K562 (cell line): ENCODE results near the gene DCTN2. TPM values are rescaled to one million over a fixed set of nuclear protein-coding genes. Genes with fewer than 3 reads are reported as not detected.

Experiments
- ATAC-seq: fragments of 200-7000 bp; cut with Tn5 transposase; 3 replicates; pipeline ENCODE4 v1.9.1; 2020; ENCODE audit warnings: moderate library complexity
- BruUV-seq: library from RNA; stranded (reverse); fragments of 400-500 nt; replicated peaks from 2 replicates; lab custom pipeline; 2021; lab: Mats Ljungman, UMichigan
- CTCF ChIA-PET: fragments of 300-600 bp; formaldehyde crosslinking; extraction: SDS; loops from one replicate; lab custom pipeline; 2021; ENCODE audit warnings: low intra/inter-chr PET ratio; lab: Yijun Ruan, JAX
- POLR2A ChIA-PET: fragments of 300-600, 350-650 bp; sonication (Branson Sonifier 250); formaldehyde crosslinking; extraction: SDS; loops from one replicate; lab custom pipeline; 2021; ENCODE audit warnings: antibody characterized with exemption, inconsistent platforms; lab: Yijun Ruan, JAX
- DNase-seq, 4 experiments: peaks; one replicate each; pipeline versions ENCODE4 v3.0.0 to v3.0.0-alpha.2; 2011 to 2018; ENCODE audit warnings: low spot score in 3 of 4, mixed read lengths in 3 of 4; ENCODE audit errors: extremely low read depth in 1 of 4
- FAIRE-seq: peaks from 2 replicates; lab custom pipeline; 2011; peaks lifted over from hg19 to GRCh38; lab: Jason Lieb, UNC
- H2AFZ ChIP-seq: 2 replicates; pipeline ENCODE4 v1.6.0; 2011; ENCODE audit warnings: low read depth, low read length, control low read depth, inconsistent platforms
- H3K27ac ChIP-seq: fragments of 200-600 bp; 3 replicates; pipeline ENCODE4 v1.8.0; 2011; ENCODE audit warnings: low read depth, mild to moderate bottlenecking, control low read depth, inconsistent platforms, low read length, moderate library complexity, mixed read lengths; ENCODE audit errors: extremely low read depth
- H3K27me3 ChIP-seq, 2 experiments: fragments of 300-600 bp in 1 of 2; 2 replicates in 1 of 2; 3 replicates in 1 of 2; pipeline versions ENCODE4 v1.6.0 to v1.8.0; 2011; ENCODE audit warnings: inconsistent platforms in 2 of 2, low read length in 2 of 2, mild to moderate bottlenecking in 1 of 2, mixed read lengths in 1 of 2, moderate library complexity in 1 of 2; ENCODE audit not compliant: control insufficient read depth in 2 of 2, insufficient read depth in 2 of 2
- H3K36me3 ChIP-seq: fragments of 300-600 bp; 3 replicates; pipeline ENCODE4 v1.8.0; 2011; ENCODE audit warnings: mild to moderate bottlenecking, low read length, inconsistent platforms; ENCODE audit not compliant: control insufficient read depth, insufficient read depth
- H3K4me1 ChIP-seq, 2 experiments: fragments of 200-600 bp in 1 of 2; replicated peaks in 1 of 2; 2 replicates in 1 of 2; 3 replicates in 1 of 2; pipeline versions ENCODE4 v1.5.1 to v1.8.0; 2011; ENCODE audit warnings: inconsistent platforms in 2 of 2, low read length in 2 of 2, mild to moderate bottlenecking in 1 of 2, mixed read lengths in 1 of 2, moderate library complexity in 1 of 2; ENCODE audit not compliant: control insufficient read depth in 2 of 2, insufficient read depth in 2 of 2
- H3K4me2 ChIP-seq: 2 replicates; pipeline ENCODE4 v1.6.1; 2011; ENCODE audit warnings: low read length, control low read depth, inconsistent platforms, mixed read lengths; ENCODE audit not compliant: insufficient read depth
- H3K4me3 ChIP-seq: fragments of 200-600 bp; sonication (generic), shearing (Covaris generic); 2 replicates; pipeline ENCODE4 v1.5.1; 2016; ENCODE audit warnings: control low read depth, inconsistent platforms
- H3K79me2 ChIP-seq: fragments of 200-600 bp; 3 replicates; pipeline ENCODE4 v1.8.0; 2011; ENCODE audit warnings: low read length, inconsistent platforms; ENCODE audit not compliant: control insufficient read depth, insufficient read depth
- H3K9ac ChIP-seq, 2 experiments: 2 replicates each; pipeline versions ENCODE4 v1.6.0 to v1.6.1; 2011; ENCODE audit warnings: low read depth in 2 of 2, low read length in 2 of 2, control low read depth in 1 of 2, inconsistent platforms in 1 of 2, mild to moderate bottlenecking in 1 of 2, mixed read lengths in 1 of 2; ENCODE audit not compliant: insufficient read depth in 1 of 2
- H3K9me1 ChIP-seq: one replicate; pipeline ENCODE4 v1.6.0; 2011; ENCODE audit warnings: inconsistent platforms, mild to moderate bottlenecking, low read length, moderate library complexity; ENCODE audit not compliant: control insufficient read depth, insufficient read depth
- H3K9me3 ChIP-seq: replicated peaks from 2 replicates; pipeline ENCODE4 v1.5.1; 2011; ENCODE audit warnings: low read depth, low read length, inconsistent platforms; ENCODE audit not compliant: control insufficient read depth, insufficient read depth
- H4K20me1 ChIP-seq: replicated peaks from 2 replicates; pipeline ENCODE4 v1.6.1; 2011; ENCODE audit warnings: low read length, inconsistent platforms, mixed read lengths; ENCODE audit not compliant: control insufficient read depth, insufficient read depth
- FOXP4 ChIP-seq: sonication (generic); formaldehyde crosslinking; IDR thresholded peaks from 2 replicates; pipeline ENCODE4 v1.8.0; 2022; ENCODE audit warnings: mild to moderate bottlenecking, missing genetic modification reagents, borderline replicate concordance
- SUPT5H ChIP-seq: fragments of 450-650 bp; IDR thresholded peaks from 2 replicates; pipeline ENCODE4 v1.6.1; 2016
- WGBS: fragments of 100-300 bp; shearing (Covaris generic); methylation state at CpG from one replicate; pipeline ENCODE4 v1.1.6; 2016; ENCODE audit warnings: low coverage, mixed read lengths; ENCODE audit not compliant: insufficient coverage; ENCODE audit errors: missing lambda C conversion rate; 5-methylcytosine and 5-hydroxymethylcytosine counted together
- in situ Hi-C: fragments of 300-500 bp; cut with MboI; formaldehyde crosslinking; loops from 4 replicates; pipeline ENCODE4 v1.15.0; 2018; ENCODE audit warnings: inconsistent platforms, mixed read lengths
- intact Hi-C: fragments of 100-400 bp; cut with micrococcal nuclease; formaldehyde crosslinking; loops from 2 replicates; pipeline ENCODE4 v1.14.2; 2022
- polyA plus RNA-seq, 8 experiments: library from polyadenylated mRNA; depleted of rRNA in 4 of 8; stranded (reverse) in 5 of 8; unstranded in 3 of 8; fragments of >200 nt; fragmentation: Nextera tagmentation in 2 of 8; fragmentation: Illumina TruSeq in 1 of 8; extraction: Ambion mirVana in 2 of 8; extraction: Trizol in 1 of 8; gene quantifications; 2 replicates each; pipeline versions ENCODE4 v1.2.1 to v1.2.3, GENCODE V29; 2011 to 2014; ENCODE audit warnings: inconsistent platforms in 1 of 8, missing spikeins in 1 of 8
- total RNA-seq, 7 experiments: library from RNA; depleted of rRNA in 6 of 7; stranded (reverse); fragments of >200 nt in 6 of 7; fragmentation: Illumina TruSeq in 2 of 7; extraction: Trizol in 2 of 7; gene quantifications; 2 replicates each; pipeline versions ENCODE4 v1.2.1 to v1.2.3, GENCODE V29; 2011 to 2021; ENCODE audit warnings: low replicate concordance in 1 of 7

Gene DCTN2
- total and polyA plus RNA-seq, 9 of the 15 experiments (the other 6 are each of a cell fraction or from before 2014, with no cell fraction given) = 43.6 to 270 (median 125) TPM

GRCh38 chr12:57586832-57587429, 39.9 kb upstream of the DCTN2 start:
- CTCF ChIA-PET = no interaction called here
- POLR2A ChIA-PET = interaction anchor here (0.7 to 1.0 kb wide), 2 partner anchors 14 to 67 kb away, joined by 3 read pairs; no protein-coding TSS in a partner anchor

More at GRCh38 chr12:57586832-57587429, 39.9 kb upstream of the DCTN2 start:
- Histone ChIP-seq H3K79me2 (peaks cover 9% of the 10 kb centered on the region), H4K20me1 (peaks cover 3% of the 10 kb centered on the region; the same call in 1 of the 2 replicates), H3K27me3 (no peaks in the 10 kb centered on the region), H3K27ac (no peak overlapping the region), H2AFZ (no peak overlapping the region), H3K9ac (no peak overlapping the region), H3K4me2 (no peak overlapping the region), H3K9me3 (no peaks in the 10 kb centered on the region), H3K4me3 (no peak overlapping the region), H3K9me1 (no peaks in the 10 kb centered on the region), H3K36me3 (peaks cover 32% of the 10 kb centered on the region; the same call in 2 of the 3 replicates), H3K4me1 (peaks cover 13 to 20% of the 10 kb centered on the region in 2 experiments)
- no peak for ATAC-seq
- FAIRE-seq = no peak
- TF ChIP-seq SUPT5H = peak; percentile 38; the same call in 1 of the 2 replicates
- no peak for TF ChIP-seq FOXP4 (CRISPR knock-in tag)
- in situ Hi-C loops = no loop called here
- no TSS peak for BruUV-seq
- DNase-seq = no peak
- WGBS = 42% methylated on average over 3 of the region's 3 CpGs
- intact Hi-C loops = loop anchor here (1.0 kb wide), 1 partner anchor 142 kb away; no protein-coding TSS in a partner anchor
